Hepatic stellate cell (primary cell): ENCODE measurements around the gene LRMDA.
"Not testable (repeated sequence)": the region's sequence is repeated elsewhere in the genome, so short reads cannot be mapped to it uniquely, and the experiment has no call there.

Source experiments
- DNase-seq: peaks from one replicate; pipeline ENCODE4 v3.0.0; 2011; ENCODE audit warnings: low spot score

The LRMDA gene

DNA sequence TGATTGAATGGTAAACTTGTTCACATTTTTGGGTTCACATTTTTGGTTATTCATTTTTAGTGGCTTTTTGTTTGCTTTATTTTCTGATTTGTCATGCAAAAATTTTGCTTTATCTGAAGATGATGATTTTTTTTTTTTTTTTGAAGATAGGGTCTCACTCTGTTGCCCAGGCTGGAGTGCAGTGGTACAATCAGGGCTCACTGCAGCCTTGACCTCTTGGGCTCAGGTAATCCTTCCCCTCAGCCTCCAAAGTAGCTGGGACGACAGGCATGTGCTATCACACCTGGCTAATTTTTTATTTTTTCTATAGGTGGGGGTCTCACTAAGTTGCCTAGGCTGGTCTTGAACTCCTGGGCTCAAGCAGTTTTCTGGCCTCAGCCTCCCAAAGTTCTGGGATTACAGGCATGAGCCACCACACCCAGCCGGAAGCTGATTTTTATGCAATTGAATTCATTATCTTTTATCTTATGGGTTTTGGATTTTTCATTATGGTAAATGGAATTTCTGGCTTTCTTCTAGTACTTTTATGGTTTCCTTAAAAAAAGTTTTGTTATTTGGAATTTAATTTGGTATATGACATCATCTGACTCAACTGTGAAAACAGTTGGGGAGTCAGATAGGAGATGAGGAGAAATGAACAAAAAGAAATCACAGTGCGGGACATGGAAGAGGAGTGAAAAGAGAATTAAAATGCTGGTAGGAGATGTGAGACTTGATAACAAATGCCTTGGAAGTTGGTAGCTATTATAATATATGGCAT lies 158.7 kb downstream of the LRMDA start:
- no peak for DNase-seq

GRCh38 chr10:75592151-75592787 lies 160.8 kb downstream of the LRMDA start:
- no peak for DNase-seq

DNA sequence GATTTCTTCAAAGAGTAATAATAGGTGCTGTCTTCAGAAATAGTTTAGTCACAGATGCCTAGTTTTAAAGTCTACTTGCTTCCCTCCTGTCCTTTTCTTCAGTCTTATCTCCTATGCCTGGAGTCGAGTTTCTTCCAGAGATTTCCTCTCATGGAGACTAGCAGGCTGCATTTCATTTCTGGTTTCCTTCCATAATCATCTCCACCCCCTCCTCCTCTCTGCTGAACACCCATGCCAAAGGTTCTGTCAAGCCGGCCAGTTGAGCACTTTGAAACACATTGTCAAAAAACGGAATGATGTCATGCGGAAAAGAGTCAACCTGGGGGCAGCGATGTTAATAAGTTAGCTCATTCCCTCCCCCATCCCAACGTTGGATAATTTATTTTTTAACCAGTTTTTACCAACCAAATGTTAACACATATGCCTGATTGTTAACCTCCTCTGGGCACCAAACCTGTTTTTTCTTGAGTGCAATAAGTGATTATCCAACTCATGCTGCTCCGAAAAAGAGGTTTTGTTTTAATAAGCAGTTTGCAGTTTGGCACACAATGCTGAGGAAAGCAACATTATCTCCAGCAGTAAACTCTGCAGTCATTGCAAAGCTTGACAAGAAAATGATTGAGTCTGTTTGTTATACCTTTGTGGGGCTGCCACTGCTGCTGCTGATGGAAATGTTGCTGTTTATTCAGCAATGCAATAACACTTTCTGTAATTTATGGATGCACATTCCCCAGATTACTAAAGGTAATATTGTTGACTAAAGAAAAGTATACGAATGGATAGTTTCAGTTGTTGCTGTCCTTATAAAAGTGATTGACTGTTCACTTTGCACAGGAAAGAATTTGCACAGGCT lies 161.6 kb downstream of the LRMDA start:
- no peak for DNase-seq

- DNase-seq = no peak
These were observed 162.5 kb downstream of the LRMDA start for GRCh38 chr10:75593692-75594556.

DNA sequence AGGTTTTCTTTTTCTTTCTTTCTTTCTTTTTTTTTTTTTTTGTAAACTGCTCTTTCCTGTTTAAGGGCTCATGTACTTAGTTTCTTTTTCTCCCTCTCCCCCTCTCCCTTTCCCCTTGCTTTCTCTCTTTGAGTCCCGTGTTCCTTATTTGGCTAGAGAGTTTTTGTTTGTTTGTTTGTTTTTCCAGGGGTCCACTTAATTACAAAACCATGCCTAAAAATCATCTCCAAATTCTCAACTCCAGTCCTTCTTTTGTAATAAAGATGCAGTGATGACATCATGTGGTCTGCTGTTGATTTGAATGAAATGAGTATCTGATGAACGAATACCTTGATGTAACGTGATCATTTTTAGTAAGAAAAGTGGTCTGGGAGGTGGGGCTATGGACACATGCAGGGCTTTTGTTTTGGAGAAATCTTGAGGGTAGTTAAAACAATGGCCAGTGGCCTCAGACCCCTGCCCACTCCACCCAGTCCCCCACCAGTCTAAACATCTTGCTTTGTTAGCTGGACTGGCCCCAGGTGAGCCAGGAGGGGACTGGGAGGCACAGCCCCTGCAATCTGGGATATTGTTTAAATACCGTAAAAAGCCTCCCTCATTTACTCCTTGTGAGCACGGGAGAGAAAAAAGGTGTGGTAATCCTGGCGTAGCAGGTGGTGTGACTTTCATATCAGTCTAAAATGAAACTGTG lies 165.7 kb downstream of the LRMDA start:
- DNase-seq = no peak

GRCh38 chr10:75597773-75598440 lies 166.5 kb downstream of the LRMDA start:
- no peak for DNase-seq

DNA sequence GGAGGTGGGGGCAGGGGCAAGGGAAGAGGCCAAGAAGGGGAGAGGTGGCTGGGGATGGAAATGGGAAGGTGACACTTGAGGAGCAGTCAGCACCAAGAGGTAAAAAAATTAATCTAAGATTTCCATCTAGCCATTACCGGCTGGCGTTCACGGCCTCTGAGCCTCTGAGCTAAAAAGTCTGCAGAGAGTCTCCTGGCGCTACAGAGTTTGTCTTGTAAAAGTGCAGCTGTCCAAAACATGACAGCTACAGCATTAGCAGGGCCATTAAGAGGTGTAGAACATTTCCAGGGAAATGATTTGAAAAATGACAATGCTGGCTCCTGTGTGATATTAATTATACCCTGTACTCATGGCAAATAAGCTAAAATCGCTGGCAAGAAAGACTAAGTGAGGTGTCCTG lies 167.6 kb downstream of the LRMDA start:
- DNase-seq = no peak

DNA sequence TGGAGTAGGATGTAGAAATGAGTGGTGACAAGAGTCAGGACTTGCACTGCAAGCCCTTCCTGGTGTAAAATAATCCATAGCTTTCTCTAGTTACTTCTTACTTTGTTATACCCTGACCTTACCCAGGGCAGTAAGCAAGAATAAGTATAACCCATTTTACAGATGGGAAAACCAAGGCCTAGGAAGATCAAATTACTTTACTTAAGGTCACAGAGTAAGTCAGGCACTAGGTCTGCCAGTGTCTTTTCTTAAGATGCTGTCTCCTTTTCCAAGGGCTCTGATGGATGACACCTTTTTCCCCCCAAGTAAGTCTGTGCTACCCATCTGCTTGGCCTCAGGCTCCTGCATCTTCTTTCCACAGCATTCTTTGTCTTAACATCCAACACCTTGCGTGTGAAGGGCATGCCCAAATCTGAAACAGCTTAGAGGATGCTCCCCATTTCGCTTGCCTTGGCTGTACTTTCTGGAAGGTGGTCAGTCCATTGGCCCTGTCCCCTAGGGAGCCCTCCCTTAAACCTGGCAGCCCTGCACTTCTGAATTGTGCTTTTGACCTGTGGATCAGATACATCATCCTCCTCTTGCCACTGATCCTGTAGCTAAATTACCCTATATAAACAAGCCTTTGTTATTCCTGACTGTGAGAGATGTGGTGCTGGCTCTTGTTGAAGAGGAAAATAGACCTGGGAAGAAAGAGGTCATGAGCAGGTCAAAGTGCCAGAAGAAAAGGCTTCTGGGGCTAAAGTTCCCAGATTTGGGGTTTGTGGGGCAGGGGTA lies 168.6 kb downstream of the LRMDA start:
- no peak for DNase-seq

GRCh38 chr10:75600833-75601232 lies 169.4 kb downstream of the LRMDA start:
- DNase-seq = no peak

DNA sequence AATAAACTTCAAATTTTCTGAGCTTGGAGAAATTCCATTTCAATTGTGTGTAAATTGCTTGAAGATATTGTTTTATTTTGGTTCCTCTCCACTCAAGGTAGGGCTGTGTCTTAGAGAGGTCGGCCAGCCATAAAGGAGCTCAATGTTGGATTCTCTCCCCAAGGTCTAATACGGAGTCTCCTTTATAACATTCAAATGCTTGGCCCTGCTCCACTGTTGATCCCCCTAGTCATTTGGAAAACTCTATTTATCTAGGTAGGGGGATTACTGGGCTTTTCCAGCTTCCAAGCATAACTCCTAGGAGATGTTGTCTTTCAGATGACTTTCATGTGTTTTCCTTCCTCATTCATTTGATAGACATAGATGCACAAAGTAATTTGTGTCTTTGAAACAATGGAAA lies 170.9 kb downstream of the LRMDA start:
- DNase-seq = no peak

- no peak for DNase-seq
These were observed 173.7 kb downstream of the LRMDA start for GRCh38 chr10:75605096-75605495.

DNA sequence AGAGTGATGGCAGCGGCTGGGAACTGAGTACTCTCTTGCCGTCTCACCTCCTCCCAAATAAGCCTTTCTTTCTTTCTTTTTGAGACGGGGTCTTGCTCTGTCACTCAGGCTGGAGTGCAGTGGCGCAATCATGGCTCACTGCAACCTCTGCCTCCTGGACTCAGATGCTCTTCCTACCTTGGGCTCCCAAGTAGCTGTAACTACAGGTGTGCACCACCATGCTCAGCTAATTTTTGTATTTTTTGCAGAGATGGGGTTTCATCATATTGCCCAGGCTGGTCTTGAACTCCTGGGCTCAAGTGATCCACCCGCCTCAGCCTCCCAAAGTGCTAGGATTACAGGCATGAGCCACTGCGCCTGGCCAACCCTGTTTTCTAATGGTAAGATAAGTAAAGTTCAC lies 174.4 kb downstream of the LRMDA start:
- not testable (repeated sequence) for DNase-seq

- no peak for DNase-seq
These were observed 174.9 kb downstream of the LRMDA start for GRCh38 chr10:75606203-75606779.

GRCh38 chr10:75607576-75607975 lies 176.2 kb downstream of the LRMDA start:
- no peak for DNase-seq

- DNase-seq = no peak
These were observed 178.8 kb downstream of the LRMDA start for GRCh38 chr10:75610183-75610582.

DNA sequence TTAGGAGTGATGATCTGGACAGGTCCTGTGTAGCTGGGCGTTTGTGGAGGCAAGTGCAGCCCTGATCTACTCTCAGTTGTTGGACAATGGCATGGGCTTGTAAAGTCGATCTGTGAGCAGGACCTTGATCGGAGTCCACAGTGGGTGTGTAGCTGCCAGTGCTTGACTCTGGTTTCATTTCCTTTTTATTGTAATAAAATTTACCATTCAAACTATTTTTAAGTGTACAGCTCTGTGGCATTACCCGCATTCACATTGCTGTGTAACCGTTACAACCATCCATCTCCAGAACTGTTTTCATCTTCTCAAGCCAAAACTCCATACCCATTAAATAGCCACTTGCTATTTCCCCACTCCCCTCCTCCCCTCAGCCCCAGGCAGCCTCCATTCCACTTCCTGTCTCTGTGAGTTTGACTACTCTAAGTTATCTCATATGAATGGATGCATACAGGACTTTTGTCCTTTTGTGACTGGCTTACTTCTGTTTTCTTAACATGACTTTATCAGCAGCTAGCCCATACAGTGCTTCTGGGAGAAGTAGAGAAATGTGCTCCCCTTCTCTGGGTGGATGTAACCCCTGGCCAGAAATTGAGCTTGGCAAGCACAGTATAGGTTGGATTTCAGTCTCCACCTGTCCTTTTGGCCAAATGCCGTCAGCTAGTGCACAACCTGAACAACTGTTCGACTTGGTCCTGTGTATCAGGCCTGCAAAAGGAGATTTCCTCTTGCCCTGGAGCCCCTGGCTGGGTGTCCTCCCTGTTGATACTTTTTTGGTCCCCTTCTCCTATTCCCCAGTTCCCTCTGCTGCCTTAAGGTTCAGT lies 180.0 kb downstream of the LRMDA start:
- DNase-seq = no peak

DNA sequence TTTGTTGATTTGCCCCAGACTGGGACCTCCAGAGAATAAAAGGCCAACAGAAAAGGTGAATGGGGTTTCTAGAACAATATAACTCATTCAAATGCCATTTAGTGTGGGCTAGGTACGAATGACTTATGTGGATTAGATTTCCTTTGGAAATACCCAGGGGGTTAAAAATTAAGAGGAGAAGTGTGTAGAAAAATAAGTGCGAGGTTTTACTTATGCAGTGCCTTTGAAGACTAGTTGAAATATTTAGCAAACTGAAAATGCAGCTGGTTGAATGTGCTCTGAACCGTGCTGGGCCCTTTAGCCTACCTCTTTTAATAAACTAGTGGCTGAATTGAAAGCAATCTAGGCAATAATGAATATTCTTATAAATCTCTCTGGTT lies 180.6 kb downstream of the LRMDA start:
- DNase-seq = no peak

- DNase-seq = no peak
These were observed 181.7 kb downstream of the LRMDA start for GRCh38 chr10:75612904-75613684.
